Suprapubic skin (tissue), 4 donors: ENCODE results near the gene USP34. TPM values are rescaled to one million over a fixed set of nuclear protein-coding genes. Genes with fewer than 3 reads are reported as not detected.

Source experiments
- DNase-seq, 2 donors: peaks; one replicate each; pipeline ENCODE4 v3.0.0-alpha.2; 2019; ENCODE audit warnings: low spot score in 2 of 2
- H3K27ac ChIP-seq: fragments of 200-600 bp; sonication (generic); one replicate; pipeline ENCODE4 v1.5.1; 2019
- H3K27me3 ChIP-seq: fragments of 200-600 bp; sonication (generic); one replicate; pipeline ENCODE4 v1.5.1; 2019
- H3K36me3 ChIP-seq: fragments of 200-600 bp; sonication (generic); one replicate; pipeline ENCODE4 v1.5.1; 2019
- H3K4me1 ChIP-seq: fragments of 200-600 bp; sonication (generic); one replicate; pipeline ENCODE4 v1.5.1; 2019
- H3K4me3 ChIP-seq: fragments of 200-600 bp; sonication (generic); one replicate; pipeline ENCODE4 v1.5.1; 2019; ENCODE audit warnings: mild to moderate bottlenecking
- H3K9me3 ChIP-seq: fragments of 200-600 bp; sonication (generic); one replicate; pipeline ENCODE4 v1.5.1; 2019
- EP300 ChIP-seq: sonication (generic); formaldehyde crosslinking; IDR thresholded peaks from one replicate; pipeline ENCODE4 v1.6.1; 2017; ENCODE audit warnings: antibody characterized with exemption
- POLR2A ChIP-seq, 2 donors: fragments of 450-650 bp; IDR thresholded peaks; one replicate each; pipeline ENCODE4 v1.6.1; 2017; ENCODE audit warnings: antibody characterized with exemption in 2 of 2, mild to moderate bottlenecking in 2 of 2, moderate library complexity in 2 of 2
- POLR2AphosphoS5 ChIP-seq, 3 donors: sonication (generic); formaldehyde crosslinking; IDR thresholded peaks; one replicate each; pipeline ENCODE4 v1.6.1; 2017; ENCODE audit warnings: antibody characterized with exemption in 3 of 3
- WGBS: methylation state at CpG from one replicate; pipeline ENCODE4 v1.1.5; 2018; 5-methylcytosine and 5-hydroxymethylcytosine counted together
- total RNA-seq, 4 donors: library from RNA; depleted of rRNA; stranded (reverse); fragments of >200 nt; gene quantifications; one replicate each; pipeline ENCODE4 v1.1.0, GENCODE V29; 2016
- TF ChIP-seq, protein P1 (sequence below), 2 donors: fragments of 200-600 bp in 1 of 2; fragments of 450-650 bp in 1 of 2; sonication (generic) in 1 of 2; IDR thresholded peaks; one replicate each; pipeline ENCODE4 v1.5.1; 2016 to 2019; ENCODE audit warnings: antibody characterized with exemption in 2 of 2, mild to moderate bottlenecking in 1 of 2, moderate library complexity in 1 of 2

The USP34 gene
- total RNA-seq, 4 donors from 2014 or later, result 94.5 to 242 (median 111) TPM

DNA sequence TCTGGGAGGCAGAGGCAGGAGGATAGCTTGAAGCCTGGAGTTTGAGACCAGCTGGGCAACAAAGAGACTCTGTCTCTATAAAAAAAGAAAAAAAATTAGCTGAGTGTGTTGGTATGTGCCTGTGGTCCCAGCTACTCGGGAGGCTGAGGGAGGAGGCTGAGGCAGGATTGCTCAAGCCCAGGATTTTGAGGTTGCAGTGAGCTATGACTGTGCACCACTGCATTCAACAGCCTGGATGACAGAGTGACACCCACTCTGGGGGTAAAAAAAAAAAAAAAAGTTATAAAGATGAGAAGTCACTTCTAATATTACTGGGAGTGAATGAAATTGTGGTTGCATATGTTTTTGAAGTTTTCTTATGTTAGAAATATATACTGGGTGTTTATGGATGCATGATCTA is 237.3 kb downstream of the USP34 start:
- no peaks in the 10 kb centered on the region for H3K4me1 ChIP-seq
- H3K36me3 ChIP-seq, result peaks cover 60% of the 10 kb centered on the region
- H3K4me3 ChIP-seq, result no peak overlapping the region
- no peaks in the 10 kb centered on the region for H3K27me3 ChIP-seq
- TF ChIP-seq, protein P1, sequence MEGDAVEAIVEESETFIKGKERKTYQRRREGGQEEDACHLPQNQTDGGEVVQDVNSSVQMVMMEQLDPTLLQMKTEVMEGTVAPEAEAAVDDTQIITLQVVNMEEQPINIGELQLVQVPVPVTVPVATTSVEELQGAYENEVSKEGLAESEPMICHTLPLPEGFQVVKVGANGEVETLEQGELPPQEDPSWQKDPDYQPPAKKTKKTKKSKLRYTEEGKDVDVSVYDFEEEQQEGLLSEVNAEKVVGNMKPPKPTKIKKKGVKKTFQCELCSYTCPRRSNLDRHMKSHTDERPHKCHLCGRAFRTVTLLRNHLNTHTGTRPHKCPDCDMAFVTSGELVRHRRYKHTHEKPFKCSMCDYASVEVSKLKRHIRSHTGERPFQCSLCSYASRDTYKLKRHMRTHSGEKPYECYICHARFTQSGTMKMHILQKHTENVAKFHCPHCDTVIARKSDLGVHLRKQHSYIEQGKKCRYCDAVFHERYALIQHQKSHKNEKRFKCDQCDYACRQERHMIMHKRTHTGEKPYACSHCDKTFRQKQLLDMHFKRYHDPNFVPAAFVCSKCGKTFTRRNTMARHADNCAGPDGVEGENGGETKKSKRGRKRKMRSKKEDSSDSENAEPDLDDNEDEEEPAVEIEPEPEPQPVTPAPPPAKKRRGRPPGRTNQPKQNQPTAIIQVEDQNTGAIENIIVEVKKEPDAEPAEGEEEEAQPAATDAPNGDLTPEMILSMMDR (IDR thresholded peaks at IDR 0.05), result no peak
- no peak for TF ChIP-seq POLR2AphosphoS5 (IDR thresholded peaks at IDR 0.05)
- TF ChIP-seq POLR2A (IDR thresholded peaks at IDR 0.05), result no peak
- TF ChIP-seq EP300, result no peak
- DNase-seq, result no peak
- H3K27ac ChIP-seq, result no peak overlapping the region
- 93% methylated on average over 1 of the region's 1 CpG for WGBS
- H3K9me3 ChIP-seq, result no peaks in the 10 kb centered on the region

DNA sequence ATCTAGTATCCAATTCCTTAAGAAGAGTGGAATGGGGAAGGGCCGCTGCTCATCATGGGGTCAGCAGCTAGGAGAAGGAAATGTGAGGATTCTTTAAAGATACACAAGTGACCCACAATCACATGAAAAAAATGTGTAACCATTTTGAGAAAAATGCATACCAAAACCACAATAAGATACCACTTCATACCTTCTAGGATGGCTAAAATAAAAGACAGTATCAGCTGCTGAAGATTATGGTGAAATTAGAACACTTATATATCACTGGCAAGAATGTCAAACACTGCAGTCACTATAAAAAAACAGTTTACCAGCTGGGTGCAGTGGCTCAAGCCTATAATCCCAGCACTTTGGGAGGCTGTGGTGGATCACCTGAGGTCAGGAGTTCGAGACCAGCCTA is 241.0 kb downstream of the USP34 start:
- Histone ChIP-seq H3K9me3 (no peaks in the 10 kb centered on the region), H3K27me3 (no peaks in the 10 kb centered on the region), H3K36me3 (peaks cover 82% of the 10 kb centered on the region), H3K4me1 (no peaks in the 10 kb centered on the region), H3K4me3 (no peak overlapping the region), H3K27ac (no peak overlapping the region)
- TF ChIP-seq POLR2AphosphoS5 (IDR thresholded peaks at IDR 0.05) (no peak), POLR2A (IDR thresholded peaks at IDR 0.05) (no peak), EP300 (no peak)
- TF ChIP-seq, protein P1 (IDR thresholded peaks at IDR 0.05), result no peak
- no peak for DNase-seq
- WGBS, result 92% methylated on average over 2 of the region's 2 CpGs

DNA sequence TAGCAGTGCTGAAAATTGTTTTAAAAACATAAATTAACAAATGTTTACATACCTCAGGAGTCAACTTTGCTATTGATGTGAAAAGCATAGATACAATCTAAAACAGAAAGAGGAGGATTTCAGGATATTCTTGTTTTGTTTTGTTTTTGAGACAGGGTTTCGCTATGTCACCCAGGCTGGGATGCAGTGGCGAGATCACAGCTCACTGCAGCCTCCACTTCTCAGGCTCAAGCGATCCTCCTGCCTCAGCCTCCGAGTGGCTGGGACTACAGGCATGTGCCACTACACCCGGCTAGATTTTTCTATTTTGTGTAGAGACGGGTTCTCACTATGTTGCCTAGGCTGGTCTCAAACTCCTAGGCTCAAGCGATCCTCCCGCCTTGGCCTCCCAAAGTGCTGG is 248.3 kb downstream of the USP34 start:
- Histone ChIP-seq H3K4me1 (no peaks in the 10 kb centered on the region), H3K9me3 (no peaks in the 10 kb centered on the region), H3K4me3 (no peak overlapping the region), H3K27ac (no peak overlapping the region), H3K27me3 (no peaks in the 10 kb centered on the region), H3K36me3 (peaks cover 53% of the 10 kb centered on the region)
- TF ChIP-seq, protein P1 (IDR thresholded peaks at IDR 0.05), result no peak
- TF ChIP-seq EP300, result no peak
- TF ChIP-seq POLR2A (IDR thresholded peaks at IDR 0.05), result no peak
- TF ChIP-seq POLR2AphosphoS5 (IDR thresholded peaks at IDR 0.05), result no peak
- DNase-seq, result no peak
- WGBS, result 99% methylated on average over 8 of the region's 8 CpGs

DNA sequence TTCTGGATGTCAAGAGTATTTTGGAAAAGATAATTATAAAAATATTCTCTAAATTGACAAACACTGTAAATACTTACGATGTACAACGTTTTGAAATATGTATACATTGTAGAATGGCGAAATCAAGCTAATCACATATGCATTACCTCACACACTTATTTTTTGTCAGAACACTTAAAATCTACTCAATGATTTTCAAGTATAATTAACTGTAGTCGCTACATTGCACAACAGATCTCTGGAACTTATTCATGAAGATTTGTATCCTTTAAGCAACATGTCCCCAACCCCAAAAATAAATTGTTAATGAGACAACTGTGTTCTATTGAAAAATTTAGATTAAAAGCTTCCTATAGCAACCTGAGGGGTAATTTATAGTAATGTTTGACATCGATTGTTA is 249.1 kb downstream of the USP34 start:
- no peak overlapping the region for H3K27ac ChIP-seq
- H3K4me1 ChIP-seq, result no peaks in the 10 kb centered on the region
- no peaks in the 10 kb centered on the region for H3K9me3 ChIP-seq
- TF ChIP-seq POLR2A (IDR thresholded peaks at IDR 0.05) (no peak), POLR2AphosphoS5 (IDR thresholded peaks at IDR 0.05) (no peak), EP300 (no peak)
- TF ChIP-seq, protein P1 (IDR thresholded peaks at IDR 0.05), result no peak
- 94% methylated on average over 5 of the region's 5 CpGs for WGBS
- no peak overlapping the region for H3K4me3 ChIP-seq
- H3K36me3 ChIP-seq, result peaks cover 50% of the 10 kb centered on the region
- no peaks in the 10 kb centered on the region for H3K27me3 ChIP-seq
- DNase-seq, result no peak

DNA sequence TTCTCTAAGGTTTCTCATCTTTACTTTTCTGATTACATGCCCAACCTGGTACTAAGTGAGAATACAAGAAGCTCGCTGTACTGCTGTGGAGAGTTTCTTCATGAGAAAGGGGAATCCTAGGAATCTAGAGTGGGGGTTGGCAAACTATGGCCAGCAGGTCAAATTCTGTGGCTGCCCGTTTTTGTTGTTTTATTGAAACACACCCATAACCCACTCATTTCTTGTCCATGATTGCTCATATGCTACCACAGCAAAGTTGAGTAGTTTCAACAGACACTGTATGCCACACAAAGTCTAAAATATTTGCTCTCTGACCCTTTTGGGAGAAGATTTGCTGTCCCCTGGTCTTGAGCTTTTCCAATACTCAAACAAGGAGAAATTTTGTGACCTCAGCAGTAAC is 250.1 kb downstream of the USP34 start:
- no peak for DNase-seq
- no peaks in the 10 kb centered on the region for H3K4me1 ChIP-seq
- peaks cover 48% of the 10 kb centered on the region for H3K36me3 ChIP-seq
- 78% methylated on average over 2 of the region's 2 CpGs for WGBS
- H3K9me3 ChIP-seq, result no peaks in the 10 kb centered on the region
- no peak overlapping the region for H3K27ac ChIP-seq
- no peak overlapping the region for H3K4me3 ChIP-seq
- no peaks in the 10 kb centered on the region for H3K27me3 ChIP-seq
- TF ChIP-seq, protein P1 (IDR thresholded peaks at IDR 0.05), result no peak
- TF ChIP-seq EP300 (no peak), POLR2A (IDR thresholded peaks at IDR 0.05) (no peak), POLR2AphosphoS5 (IDR thresholded peaks at IDR 0.05) (no peak)
